Dedifferentiated amniotic fluid mesenchymal stem cell (primary cell): ENCODE measurements around the gene THEMIS.
"Not testable (repeated sequence)": the region's sequence is repeated elsewhere in the genome, so short reads cannot be mapped to it uniquely, and the experiment has no call there.

Source experiments
- DNase-seq: peaks from one replicate; pipeline ENCODE4 v3.0.0-alpha.2; 2016; ENCODE audit errors: extremely low spot score

Gene THEMIS

GRCh38 chr6:127718694-127719093 is 182.2 kb downstream of the THEMIS start:
- no peak for DNase-seq

- DNase-seq, result no peak
These were observed 183.5 kb downstream of the THEMIS start for GRCh38 chr6:127717384-127717783.

- DNase-seq, result no peak
These were observed 184.4 kb downstream of the THEMIS start for GRCh38 chr6:127716465-127716864.

- DNase-seq, result no peak
These were observed 190.2 kb downstream of the THEMIS start for GRCh38 chr6:127710668-127711067.

GRCh38 chr6:127706216-127706615 is 194.6 kb downstream of the THEMIS start:
- DNase-seq, result no peak

- DNase-seq, result no peak
These were observed 205.8 kb downstream of the THEMIS start for GRCh38 chr6:127695108-127695507.

GRCh38 chr6:127691146-127691545 is 209.7 kb downstream of the THEMIS start:
- DNase-seq, result no peak

- no peak for DNase-seq
These were observed 210.3 kb downstream of the THEMIS start for GRCh38 chr6:127690588-127690987.

GRCh38 chr6:127690092-127690491 is 210.8 kb downstream of the THEMIS start:
- peak; percentile 49 for DNase-seq

GRCh38 chr6:127687490-127687889 is 213.4 kb downstream of the THEMIS start:
- DNase-seq, result not testable (repeated sequence)

GRCh38 chr6:127686084-127686483 is 214.8 kb downstream of the THEMIS start:
- DNase-seq, result peak; percentile 51

GRCh38 chr6:127684501-127684900 is 216.4 kb downstream of the THEMIS start:
- DNase-seq, result no peak
